HCT116 (cell line): Measurements from ENCODE around the gene CCSAP.

Experiments
- EZH2 ChIP-seq: fragments of 200-600 bp; sonication (generic); IDR thresholded peaks from 2 replicates; pipeline ENCODE4 v1.6.1; 2017; ENCODE audit warnings: antibody characterized with exemption, mixed run types
- POLR2A ChIP-seq: IDR thresholded peaks from 2 replicates; pipeline ENCODE4 v1.7.0; 2011; ENCODE audit warnings: borderline replicate concordance; ENCODE audit not compliant: insufficient read depth, insufficient read length; ENCODE audit errors: extremely low read depth
- POLR2AphosphoS5 ChIP-seq: IDR thresholded peaks from 2 replicates; pipeline ENCODE4 v1.6.1; 2011; ENCODE audit warnings: mild to moderate bottlenecking, low read depth, low read length, moderate library complexity
- TF ChIP-seq, protein P1 (sequence below), 3 experiments: fragments of 200-600 bp in 1 of 3; sonication (generic) in 1 of 3; IDR thresholded peaks in 2 of 3; conservative IDR thresholded peaks in 1 of 3; 2 replicates each; pipeline ENCODE4 v1.5.1; 2012 to 2017; ENCODE audit warnings: low read depth in 2 of 3, low read length in 2 of 3, antibody characterized with exemption in 1 of 3, borderline replicate concordance in 1 of 3, control low read depth in 1 of 3, mild to moderate bottlenecking in 1 of 3, mixed read lengths in 1 of 3, mixed run types in 1 of 3, moderate library complexity in 1 of 3; ENCODE audit not compliant: insufficient read depth in 1 of 3
- TF ChIP-seq, protein P2 (sequence below): IDR thresholded peaks from 2 replicates; pipeline ENCODE4 v1.6.1; 2012

DNA sequence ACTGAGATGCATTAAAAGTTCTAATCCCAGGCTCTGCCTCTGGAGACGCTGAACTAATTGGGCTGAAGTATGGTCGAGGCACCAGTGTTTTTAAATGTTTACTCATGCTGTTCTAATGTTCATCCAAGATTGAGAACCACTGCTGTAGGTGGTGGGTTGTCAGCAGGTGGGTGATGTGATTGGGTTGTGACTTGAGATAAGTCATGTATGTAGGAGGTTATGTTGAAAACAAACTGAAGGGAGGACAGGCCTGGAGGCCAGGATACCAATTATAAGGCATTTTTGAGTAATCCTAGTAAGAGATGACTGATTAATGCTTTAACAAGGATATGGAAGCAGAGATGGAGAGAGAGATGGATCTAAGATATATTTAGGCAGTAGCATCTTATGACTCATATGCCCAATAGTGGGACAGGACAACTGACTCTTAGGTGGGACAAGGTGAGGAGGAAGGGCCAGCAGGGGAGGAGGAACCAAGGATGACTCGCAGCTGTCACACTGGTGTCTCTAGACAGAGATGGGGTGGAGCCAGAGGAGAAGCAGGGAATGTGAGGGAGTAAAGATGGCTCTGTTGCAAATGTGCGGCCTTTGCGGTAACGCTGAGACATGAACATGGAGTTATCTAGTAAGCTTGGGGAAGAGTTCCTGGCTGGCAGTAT lies 42.6 kb downstream of the CCSAP start:
- TF ChIP-seq EZH2, result no peak
- TF ChIP-seq, protein P1, sequence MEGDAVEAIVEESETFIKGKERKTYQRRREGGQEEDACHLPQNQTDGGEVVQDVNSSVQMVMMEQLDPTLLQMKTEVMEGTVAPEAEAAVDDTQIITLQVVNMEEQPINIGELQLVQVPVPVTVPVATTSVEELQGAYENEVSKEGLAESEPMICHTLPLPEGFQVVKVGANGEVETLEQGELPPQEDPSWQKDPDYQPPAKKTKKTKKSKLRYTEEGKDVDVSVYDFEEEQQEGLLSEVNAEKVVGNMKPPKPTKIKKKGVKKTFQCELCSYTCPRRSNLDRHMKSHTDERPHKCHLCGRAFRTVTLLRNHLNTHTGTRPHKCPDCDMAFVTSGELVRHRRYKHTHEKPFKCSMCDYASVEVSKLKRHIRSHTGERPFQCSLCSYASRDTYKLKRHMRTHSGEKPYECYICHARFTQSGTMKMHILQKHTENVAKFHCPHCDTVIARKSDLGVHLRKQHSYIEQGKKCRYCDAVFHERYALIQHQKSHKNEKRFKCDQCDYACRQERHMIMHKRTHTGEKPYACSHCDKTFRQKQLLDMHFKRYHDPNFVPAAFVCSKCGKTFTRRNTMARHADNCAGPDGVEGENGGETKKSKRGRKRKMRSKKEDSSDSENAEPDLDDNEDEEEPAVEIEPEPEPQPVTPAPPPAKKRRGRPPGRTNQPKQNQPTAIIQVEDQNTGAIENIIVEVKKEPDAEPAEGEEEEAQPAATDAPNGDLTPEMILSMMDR (IDR thresholded peaks at IDR 0.05 in 2 of 3, conservative IDR thresholded peaks at IDR 0.05 in 1 of 3; ENCODE audit: borderline replicate concordance in 1 of 3, insufficient read depth in 1 of 3, low read depth in 2 of 3, low read length in 2 of 3), result no peak
- TF ChIP-seq, protein P2, sequence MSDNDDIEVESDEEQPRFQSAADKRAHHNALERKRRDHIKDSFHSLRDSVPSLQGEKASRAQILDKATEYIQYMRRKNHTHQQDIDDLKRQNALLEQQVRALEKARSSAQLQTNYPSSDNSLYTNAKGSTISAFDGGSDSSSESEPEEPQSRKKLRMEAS, result no peak
- TF ChIP-seq POLR2A, result no peak
- TF ChIP-seq POLR2AphosphoS5, result no peak
